Omental fat pad (tissue), 4 donors: ENCODE results near the gene C1QTNF9. TPM values are rescaled to one million over a fixed set of nuclear protein-coding genes. Genes with fewer than 3 reads are reported as not detected.
"Not testable (repeated sequence)": the region's sequence is repeated elsewhere in the genome, so short reads cannot be mapped to it uniquely, and the experiment has no call there.

Experiments used
- ATAC-seq: fragments of 150-250 bp; one replicate; pipeline ENCODE4 v1.9.1; 2016; ENCODE audit warnings: mild to moderate bottlenecking, moderate library complexity; ENCODE audit not compliant: low FRiP score
- DNase-seq: peaks from one replicate; pipeline ENCODE4 v3.0.0-alpha.2; 2019; ENCODE audit warnings: low spot score
- CTCF ChIP-seq, 3 donors: fragments of 450-650 bp; IDR thresholded peaks; one replicate each; pipeline ENCODE4 v1.5.1; 2016 to 2017; ENCODE audit warnings: antibody characterized with exemption in 3 of 3, mild to moderate bottlenecking in 3 of 3, moderate library complexity in 2 of 3
- total RNA-seq, 4 donors: library from RNA; depleted of rRNA; stranded (reverse); fragments of >200 nt; gene quantifications; one replicate each; pipeline ENCODE4 v1.1.0, GENCODE V29; 2016

The C1QTNF9 gene
- under 1 TPM in 3 of 4 donors, not detected in 1; 0.48 to 0.79 (median 0.69) TPM for total RNA-seq

GRCh38 chr13:24309300-24309699, at the start of gene C1QTNF9:
Gene C1QTNF9, plus strand, starts transcription at chr13:24309580. Its CDS starts 6,424 bp downstream, at chr13:24316004.
- not testable (repeated sequence) for DNase-seq

GRCh38 chr13:24261566-24261965, 47.8 kb upstream of the C1QTNF9 start:
- ATAC-seq (no peak), DNase-seq (no peak)
- TF ChIP-seq CTCF (IDR thresholded peaks at IDR 0.05), result no peak

More at GRCh38 chr13:24309300-24309699, at the start of gene C1QTNF9:
- ATAC-seq, result not testable (repeated sequence)

GRCh38 chr13:24263632-24264031, 45.7 kb upstream of the C1QTNF9 start:
- ATAC-seq (peak; percentile 85), DNase-seq (no peak)
- no peak for TF ChIP-seq CTCF (IDR thresholded peaks at IDR 0.05)

- no peak for ATAC-seq
- no peak for DNase-seq
- no peak for TF ChIP-seq CTCF (IDR thresholded peaks at IDR 0.05)
These were observed 44.4 kb upstream of the C1QTNF9 start for GRCh38 chr13:24264976-24265375.

- DNase-seq (no peak), ATAC-seq (no peak)
- no peak for TF ChIP-seq CTCF (IDR thresholded peaks at IDR 0.05)
These were observed 43.9 kb upstream of the C1QTNF9 start for GRCh38 chr13:24265453-24265852.

GRCh38 chr13:24267274-24267673, 42.1 kb upstream of the C1QTNF9 start:
- ATAC-seq (no peak), DNase-seq (no peak)
- TF ChIP-seq CTCF (IDR thresholded peaks at IDR 0.05), result no peak

- no peak for DNase-seq
- no peak for TF ChIP-seq CTCF (IDR thresholded peaks at IDR 0.05)
- ATAC-seq, result no peak
These were observed 41.6 kb upstream of the C1QTNF9 start for GRCh38 chr13:24267801-24268200.

- ATAC-seq (no peak), DNase-seq (no peak)
- no peak for TF ChIP-seq CTCF (IDR thresholded peaks at IDR 0.05)
These were observed 39.6 kb upstream of the C1QTNF9 start for GRCh38 chr13:24269821-24270220.
